Choroid plexus epithelial cell (primary cell): ENCODE results near the gene PRKCA.
A peak's percentile ranks its signal among the peaks of the same experiment; 100 is the strongest.

Experiments used
- DNase-seq: peaks from one replicate; pipeline ENCODE4 v3.0.0-alpha.2; 2010; ENCODE audit warnings: low read depth
- H3K4me3 ChIP-seq: 2 replicates; pipeline ENCODE4 v1.5.1; 2011; ENCODE audit warnings: low read depth, mild to moderate bottlenecking, control low read depth, low read length, moderate library complexity
- TF ChIP-seq, protein P1 (sequence below): conservative IDR thresholded peaks from 2 replicates; pipeline ENCODE4 v1.5.1; 2011; ENCODE audit warnings: low read depth, mild to moderate bottlenecking, control low read depth, inconsistent platforms, low read length, moderate library complexity

PRKCA gene

DNA sequence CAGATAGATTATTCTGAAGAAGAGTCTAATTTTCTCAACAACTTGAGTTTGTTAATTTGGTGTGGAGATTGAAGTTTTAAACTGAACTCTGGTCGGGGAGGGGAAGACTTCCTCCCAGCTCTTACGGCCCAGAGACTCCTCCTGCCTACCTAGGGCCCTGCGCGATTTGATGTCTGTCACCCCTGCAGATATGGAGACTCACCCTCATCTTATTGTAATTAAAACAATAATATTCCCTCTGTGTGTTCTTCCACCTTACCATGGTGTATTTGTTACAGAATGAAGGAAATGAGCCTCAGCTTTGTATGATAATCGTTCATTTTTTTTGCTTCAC, 348.1 kb downstream of the PRKCA start:
- no peak for DNase-seq
- no peak overlapping the region for H3K4me3 ChIP-seq
- TF ChIP-seq, protein P1, sequence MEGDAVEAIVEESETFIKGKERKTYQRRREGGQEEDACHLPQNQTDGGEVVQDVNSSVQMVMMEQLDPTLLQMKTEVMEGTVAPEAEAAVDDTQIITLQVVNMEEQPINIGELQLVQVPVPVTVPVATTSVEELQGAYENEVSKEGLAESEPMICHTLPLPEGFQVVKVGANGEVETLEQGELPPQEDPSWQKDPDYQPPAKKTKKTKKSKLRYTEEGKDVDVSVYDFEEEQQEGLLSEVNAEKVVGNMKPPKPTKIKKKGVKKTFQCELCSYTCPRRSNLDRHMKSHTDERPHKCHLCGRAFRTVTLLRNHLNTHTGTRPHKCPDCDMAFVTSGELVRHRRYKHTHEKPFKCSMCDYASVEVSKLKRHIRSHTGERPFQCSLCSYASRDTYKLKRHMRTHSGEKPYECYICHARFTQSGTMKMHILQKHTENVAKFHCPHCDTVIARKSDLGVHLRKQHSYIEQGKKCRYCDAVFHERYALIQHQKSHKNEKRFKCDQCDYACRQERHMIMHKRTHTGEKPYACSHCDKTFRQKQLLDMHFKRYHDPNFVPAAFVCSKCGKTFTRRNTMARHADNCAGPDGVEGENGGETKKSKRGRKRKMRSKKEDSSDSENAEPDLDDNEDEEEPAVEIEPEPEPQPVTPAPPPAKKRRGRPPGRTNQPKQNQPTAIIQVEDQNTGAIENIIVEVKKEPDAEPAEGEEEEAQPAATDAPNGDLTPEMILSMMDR, result no peak

DNA sequence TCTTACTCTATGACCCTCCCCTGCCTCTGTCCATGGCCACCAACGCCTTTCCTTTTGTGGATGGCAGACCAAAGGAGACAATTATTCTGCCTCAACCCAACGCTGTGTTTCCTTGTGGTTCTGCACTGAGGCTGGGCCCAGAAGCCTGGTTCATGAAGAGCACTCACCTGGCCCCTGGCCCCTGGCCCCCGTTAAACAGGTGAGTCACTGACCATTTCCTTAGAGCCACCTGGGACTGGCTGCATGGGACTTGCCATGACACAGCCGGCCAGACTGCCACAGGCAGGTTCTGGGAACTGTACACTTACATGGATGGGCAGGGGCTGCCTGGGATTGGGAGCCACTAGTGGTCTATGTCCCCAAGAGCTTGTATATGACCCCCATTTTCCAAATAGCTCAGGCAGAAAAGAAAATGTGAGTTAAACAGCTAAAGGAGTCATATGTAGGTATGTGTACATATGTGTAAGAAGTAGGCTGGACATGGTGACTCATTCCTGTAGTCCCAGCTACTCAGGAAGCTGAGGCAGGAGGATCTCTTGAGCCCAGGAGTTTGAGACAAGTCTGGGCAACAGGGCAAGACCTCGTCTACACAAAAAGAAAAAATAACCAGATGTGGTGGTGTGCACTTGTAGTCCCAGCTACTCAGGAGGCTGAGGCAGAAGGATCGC, 350.6 kb downstream of the PRKCA start:
- peak; percentile 51 for DNase-seq
- TF ChIP-seq, protein P1, result no peak
- no peak overlapping the region for H3K4me3 ChIP-seq

DNA sequence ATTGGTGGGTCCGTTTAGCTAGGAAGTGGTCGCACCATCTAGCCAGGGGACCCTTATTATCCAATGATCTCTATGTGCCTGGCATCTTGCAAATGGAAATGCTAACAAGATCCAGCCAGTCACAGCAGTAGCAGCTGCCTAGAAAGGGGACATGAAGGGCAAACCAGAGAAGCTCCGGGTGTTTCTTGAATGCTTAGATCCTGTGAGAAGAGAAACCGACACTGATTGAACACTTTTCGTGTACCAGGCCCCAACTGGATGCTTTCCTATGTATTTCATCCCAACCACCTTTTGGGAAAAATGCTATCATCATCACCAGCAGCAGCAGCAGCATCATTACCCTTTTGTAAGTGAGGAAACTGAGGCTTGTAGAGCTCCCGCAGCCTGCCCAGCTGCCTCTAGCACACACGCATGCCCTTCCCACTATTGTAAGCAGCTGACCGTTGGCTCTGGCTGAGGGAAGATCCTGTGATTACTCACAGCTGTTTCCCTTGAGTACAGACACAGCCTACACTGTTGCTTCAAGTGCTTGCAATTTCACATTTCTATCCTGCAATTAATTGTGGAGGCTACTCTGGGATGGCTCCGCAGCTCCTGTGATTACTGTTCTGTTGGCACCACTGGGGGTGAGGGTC, 351.8 kb downstream of the PRKCA start:
- no peak overlapping the region for H3K4me3 ChIP-seq
- TF ChIP-seq, protein P1, result no peak
- peak; percentile 76 for DNase-seq

DNA sequence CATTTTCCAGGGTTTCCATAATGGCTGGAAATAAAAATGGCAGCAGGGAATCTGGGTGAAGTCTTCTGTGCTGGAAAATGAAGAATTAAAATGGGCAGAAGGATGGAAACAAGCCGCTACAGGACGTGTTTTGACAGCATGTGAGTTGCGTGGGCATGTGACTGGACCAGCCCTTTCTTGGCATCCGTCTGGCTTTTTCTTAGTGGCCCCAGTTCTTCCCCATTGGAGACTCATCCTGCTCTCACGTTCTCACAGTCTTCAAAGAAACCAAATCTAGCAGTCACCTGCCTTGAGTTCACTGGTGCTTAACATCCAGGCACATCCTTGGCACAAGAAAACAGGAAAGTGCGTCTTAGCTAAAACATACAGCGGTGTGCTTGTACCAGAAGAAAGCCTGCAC, 352.4 kb downstream of the PRKCA start:
- no peak for DNase-seq
- TF ChIP-seq, protein P1, result no peak
- H3K4me3 ChIP-seq, result no peak overlapping the region

DNA sequence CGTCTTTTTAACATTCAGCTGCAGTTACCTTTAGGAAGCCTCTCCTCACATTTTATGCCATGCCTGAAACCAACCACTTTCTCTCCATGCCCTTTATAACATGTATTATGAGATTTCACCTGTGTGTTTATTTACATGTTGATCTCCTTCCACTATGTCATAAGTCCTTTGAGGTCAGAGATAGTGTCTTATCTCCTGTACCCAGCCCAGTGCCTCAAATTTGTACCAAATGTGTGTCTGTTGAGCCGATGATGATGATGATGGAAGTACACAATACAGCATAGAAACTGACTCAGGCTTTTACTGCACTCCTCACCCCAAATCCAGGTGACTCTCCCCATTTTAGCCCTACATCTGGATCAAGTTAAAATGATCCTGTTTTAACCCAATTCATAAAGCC, 353.0 kb downstream of the PRKCA start:
- TF ChIP-seq, protein P1, result no peak
- no peak overlapping the region for H3K4me3 ChIP-seq
- DNase-seq, result no peak

DNA sequence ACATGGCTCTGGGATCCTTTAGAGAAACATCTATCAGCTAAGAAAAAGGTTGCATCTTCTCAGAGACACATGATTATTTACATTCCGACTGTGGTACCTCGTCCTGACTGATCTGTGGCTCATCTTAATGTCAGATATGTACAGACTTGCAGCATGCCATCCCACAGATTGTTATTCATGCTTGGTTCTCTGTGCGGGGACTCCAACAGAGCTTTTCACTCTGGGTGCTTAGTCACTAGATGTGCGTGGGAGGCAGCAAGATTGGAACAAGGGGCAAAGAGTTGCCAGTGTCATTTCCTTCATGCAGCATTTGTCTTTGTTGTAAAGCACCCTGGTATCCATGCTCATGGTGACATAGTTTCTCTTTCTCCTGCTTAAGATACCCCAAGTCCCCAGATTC, 353.4 kb downstream of the PRKCA start:
- H3K4me3 ChIP-seq, result no peak overlapping the region
- peak; percentile 55 for DNase-seq
- TF ChIP-seq, protein P1, result no peak
